Left lung (tissue), 10 donors: ENCODE measurements around the gene CD69. TPM values are rescaled to one million over a fixed set of nuclear protein-coding genes. Genes with fewer than 3 reads are reported as not detected.

Experiments
- ATAC-seq: fragments of 200-7000 bp; cut with Tn5 transposase; one replicate; pipeline ENCODE4 v1.9.1; 2020; ENCODE audit warnings: moderate library complexity
- DNase-seq, 4 donors: peaks; one replicate each; pipeline ENCODE4 v3.0.0-alpha.2; 2013 to 2020
- H3K27ac ChIP-seq, 2 donors: fragments of 200-600 bp; sonication (generic) in 1 of 2; one replicate each; pipeline versions ENCODE4 v1.5.0 to v1.8.0; 2020 to 2021
- H3K27me3 ChIP-seq, 2 donors: fragments of 200-600 bp; sonication (generic) in 1 of 2; one replicate each; pipeline versions ENCODE4 v1.5.0 to v1.8.0; 2020 to 2021
- H3K36me3 ChIP-seq, 2 donors: fragments of 200-600 bp; sonication (generic) in 1 of 2; one replicate each; pipeline versions ENCODE4 v1.5.0 to v1.8.0; 2020 to 2021
- H3K4me1 ChIP-seq, 2 donors: fragments of 200-600 bp; one replicate each; pipeline ENCODE4 v1.8.0; 2021
- H3K4me3 ChIP-seq, 2 donors: fragments of 200-600 bp; sonication (generic) in 1 of 2; one replicate each; pipeline versions ENCODE4 v1.5.0 to v1.8.0; 2020 to 2021; ENCODE audit warnings: mild to moderate bottlenecking in 1 of 2
- H3K9me3 ChIP-seq, 2 donors: fragments of 200-600 bp; sonication (generic) in 1 of 2; one replicate each; pipeline versions ENCODE4 v1.5.0 to v1.8.0; 2020 to 2021
- CTCF ChIP-seq, 2 donors: fragments of 200-600 bp; sonication (generic) in 1 of 2; IDR thresholded peaks; one replicate each; pipeline versions ENCODE4 v1.5.0 to v1.8.0; 2021; ENCODE audit warnings: antibody characterized with exemption in 2 of 2
- intact Hi-C, 2 donors: fragments of 100-400 bp; cut with DNase I; formaldehyde crosslinking; loops; one replicate each; pipeline versions ENCODE4 v1.11.2 to v1.14.2; 2022
- polyA plus RNA-seq, 6 donors: library from polyadenylated mRNA; unstranded; fragments of 120-200 nt; gene quantifications; one replicate each; pipeline ENCODE4 v1.2.1, GENCODE V29; 2013; ENCODE audit not compliant: insufficient read length in 6 of 6
- total RNA-seq, 2 donors: library from RNA; stranded (reverse); fragmentation: NEBNext Ultra II Directional; extraction: Animal tissue kit (Norgen Biotek cat#: 25700); gene quantifications; one replicate each; pipeline ENCODE4 v1.2.1, GENCODE V29; 2021
- donor health status: DM: no; HTN: yes; CAD: no.
- donor health status: DM: no; HTN: no; CAD: no.

CD69 gene
- total and polyA plus RNA-seq, 8 donors, result 2.8 to 7.0 (median 5.4) TPM

- no peaks in the 10 kb centered on the region for H3K27me3 ChIP-seq
- H3K4me3 ChIP-seq, result no peak overlapping the region
- no peak overlapping the region for H3K27ac ChIP-seq
- H3K36me3 ChIP-seq, result no peaks in the 10 kb centered on the region
- no peaks in the 10 kb centered on the region for H3K9me3 ChIP-seq
- intact Hi-C loops, result no loop called here
- DNase-seq (no peak), ATAC-seq (peak; percentile 30)
- no peak for TF ChIP-seq CTCF (IDR thresholded peaks at IDR 0.05)
- H3K4me1 ChIP-seq, result peaks cover 0 to 46% of the 10 kb centered on the region in 2 donors
Observed at GRCh38 chr12:9763025-9763424, 2.3 kb upstream of the CD69 start.

- Histone ChIP-seq H3K4me1 (peaks cover 0 to 46% of the 10 kb centered on the region in 2 donors), H3K27me3 (no peaks in the 10 kb centered on the region), H3K36me3 (no peaks in the 10 kb centered on the region), H3K4me3 (no peak overlapping the region), H3K27ac (no peak overlapping the region), H3K9me3 (no peaks in the 10 kb centered on the region)
- DNase-seq (no peak), ATAC-seq (no peak)
- intact Hi-C loops, result no loop called here
- TF ChIP-seq CTCF (IDR thresholded peaks at IDR 0.05), result no peak
Observed at GRCh38 chr12:9762369-9762768, 1.7 kb upstream of the CD69 start.

- H3K27ac ChIP-seq, result peak overlapping the region; percentile 22 to 73
- intact Hi-C loops, result no loop called here
- H3K36me3 ChIP-seq, result no peaks in the 10 kb centered on the region
- peaks cover 0 to 46% of the 10 kb centered on the region in 2 donors for H3K4me1 ChIP-seq
- no peak for TF ChIP-seq CTCF (IDR thresholded peaks at IDR 0.05)
- no peaks in the 10 kb centered on the region for H3K9me3 ChIP-seq
- ATAC-seq (peak; percentile 32), DNase-seq (no peak)
- H3K27me3 ChIP-seq, result no peaks in the 10 kb centered on the region
- peak overlapping the region in 1 of 2 donors; percentile 47 for H3K4me3 ChIP-seq
Observed at GRCh38 chr12:9761419-9761781, 699 bp upstream of the CD69 start.

GRCh38 chr12:9760120-9760519 lies 581 bp downstream of the CD69 start:
- ATAC-seq (no peak), DNase-seq (no peak)
- H3K4me3 ChIP-seq, result peak overlapping the region in 1 of 2 donors; percentile 47
- peak overlapping the region in 1 of 2 donors; percentile 73 for H3K27ac ChIP-seq
- H3K27me3 ChIP-seq, result no peaks in the 10 kb centered on the region
- intact Hi-C loops, result no loop called here
- H3K9me3 ChIP-seq, result no peaks in the 10 kb centered on the region
- no peak for TF ChIP-seq CTCF (IDR thresholded peaks at IDR 0.05)
- H3K4me1 ChIP-seq, result peaks cover 0 to 41% of the 10 kb centered on the region in 2 donors
- no peaks in the 10 kb centered on the region for H3K36me3 ChIP-seq

- peak overlapping the region in 1 of 2 donors; percentile 76 for H3K27ac ChIP-seq
- peaks cover 0 to 36% of the 10 kb centered on the region in 2 donors for H3K4me1 ChIP-seq
- peak overlapping the region in 1 of 2 donors; percentile 47 for H3K4me3 ChIP-seq
- no peak for TF ChIP-seq CTCF (IDR thresholded peaks at IDR 0.05)
- DNase-seq (no peak), ATAC-seq (no peak)
- no peaks in the 10 kb centered on the region for H3K27me3 ChIP-seq
- intact Hi-C loops, result loop anchor here in 1 of 2 donors (5.0 kb wide), 1 partner anchor 38 kb away; no protein-coding TSS in a partner anchor
- no peaks in the 10 kb centered on the region for H3K9me3 ChIP-seq
- H3K36me3 ChIP-seq, result no peaks in the 10 kb centered on the region
Observed at GRCh38 chr12:9759694-9760093, 1.0 kb downstream of the CD69 start.
